IMR-90 (cell line): Measurements from ENCODE around the gene KRT5. TPM values are rescaled to one million over a fixed set of nuclear protein-coding genes. Genes with fewer than 3 reads are reported as not detected.

Source experiments
- ATAC-seq: fragments of 200-7000 bp; cut with Tn5 transposase; 2 replicates; pipeline ENCODE4 v1.9.1; 2020; ENCODE audit warnings: low read depth, mild to moderate bottlenecking, moderate library complexity
- BruUV-seq: library from RNA; stranded (reverse); fragments of 400-500 nt; replicated peaks from 2 replicates; lab custom pipeline; 2021; lab: Mats Ljungman, UMichigan
- CTCF ChIA-PET: fragments of 300-600 bp; formaldehyde crosslinking; extraction: SDS; loops from one replicate; lab custom pipeline; 2021; ENCODE audit warnings: antibody characterized with exemption; lab: Yijun Ruan, JAX
- POLR2A ChIA-PET: fragments of 300-600 bp; sonication (Branson Sonifier 250); formaldehyde crosslinking; loops from one replicate; lab custom pipeline; 2022; ENCODE audit warnings: antibody characterized with exemption; ENCODE audit not compliant: unreplicated experiment; lab: Charles Lee
- DNase-seq: peaks from one replicate; pipeline ENCODE4 v3.0.0; 2013
- H2AFZ ChIP-seq: replicated peaks from 2 replicates; pipeline ENCODE3; 2013; ENCODE audit warnings: low read length, mild to moderate bottlenecking; ENCODE audit not compliant: poor library complexity
- H2AK5ac ChIP-seq: 2 replicates; pipeline ENCODE4 v1.6.1; 2013; ENCODE audit warnings: low read depth, low read length, inconsistent platforms
- H2AK9ac ChIP-seq: replicated peaks from 2 replicates; pipeline ENCODE3; 2013; ENCODE audit warnings: mild to moderate bottlenecking, low read depth, low read length, moderate library complexity; ENCODE audit not compliant: poor library complexity
- H2BK120ac ChIP-seq: 2 replicates; pipeline ENCODE4 v1.6.1; 2013; ENCODE audit warnings: low read depth, low read length, inconsistent platforms
- H2BK15ac ChIP-seq: 3 replicates; pipeline ENCODE4 v1.6.1; 2013; ENCODE audit warnings: low read depth, low read length, inconsistent platforms
- H2BK20ac ChIP-seq: 2 replicates; pipeline ENCODE4 v1.6.1; 2013; ENCODE audit warnings: low read depth, mild to moderate bottlenecking, inconsistent platforms, low read length, moderate library complexity
- H2BK5ac ChIP-seq: 2 replicates; pipeline ENCODE4 v1.6.1; 2013; ENCODE audit warnings: mild to moderate bottlenecking, low read depth, low read length, inconsistent platforms; ENCODE audit not compliant: poor library complexity, severe bottlenecking
- H3K14ac ChIP-seq: replicated peaks from 2 replicates; pipeline ENCODE4 v1.6.1; 2013; ENCODE audit warnings: low read depth, low read length, inconsistent platforms
- H3K18ac ChIP-seq: 2 replicates; pipeline ENCODE4 v1.6.1; 2013; ENCODE audit warnings: low read depth, low read length, control low read depth
- H3K23ac ChIP-seq: 2 replicates; pipeline ENCODE4 v1.6.1; 2013; ENCODE audit warnings: low read depth, low read length, inconsistent platforms
- H3K27ac ChIP-seq: 2 replicates; pipeline ENCODE4 v1.5.1; 2013; ENCODE audit warnings: mild to moderate bottlenecking, control low read depth, low read length; ENCODE audit not compliant: insufficient read depth
- H3K27me3 ChIP-seq: 2 replicates; pipeline ENCODE4 v1.6.1; 2013; ENCODE audit warnings: low read length; ENCODE audit not compliant: control insufficient read depth, insufficient read depth
- H3K36me3 ChIP-seq: 2 replicates; pipeline ENCODE4 v1.6.1; 2013; ENCODE audit warnings: low read length, mixed read lengths; ENCODE audit not compliant: control insufficient read depth, insufficient read depth
- H3K4ac ChIP-seq: 2 replicates; pipeline ENCODE4 v1.6.1; 2013; ENCODE audit warnings: low read depth, low read length, inconsistent platforms
- H3K4me1 ChIP-seq: 2 replicates; pipeline ENCODE4 v1.6.1; 2013; ENCODE audit warnings: low read length, mixed read lengths; ENCODE audit not compliant: control insufficient read depth, insufficient read depth
- H3K4me2 ChIP-seq: 2 replicates; pipeline ENCODE4 v1.6.1; 2013; ENCODE audit warnings: low read depth, mild to moderate bottlenecking, control low read depth, low read length, moderate library complexity
- H3K4me3 ChIP-seq: 2 replicates; pipeline ENCODE4 v1.5.1; 2013; ENCODE audit warnings: low read depth, mild to moderate bottlenecking, control low read depth, low read length, moderate library complexity; ENCODE audit not compliant: insufficient read depth
- H3K56ac ChIP-seq: 2 replicates; pipeline ENCODE4 v1.6.1; 2013; ENCODE audit warnings: low read length, inconsistent platforms; ENCODE audit not compliant: insufficient read depth; ENCODE audit errors: extremely low read depth
- H3K79me1 ChIP-seq, 2 experiments: 2 replicates each; pipeline ENCODE4 v1.6.1; 2013; ENCODE audit warnings: low read length in 2 of 2, inconsistent platforms in 1 of 2, low read depth in 1 of 2
- H3K9ac ChIP-seq: 2 replicates; pipeline ENCODE4 v1.6.1; 2013; ENCODE audit warnings: low read depth, low read length, control low read depth
- H3K9me1 ChIP-seq: 2 replicates; pipeline ENCODE4 v1.6.1; 2013; ENCODE audit warnings: low read length, inconsistent platforms; ENCODE audit not compliant: insufficient read depth
- H3K9me3 ChIP-seq: 2 replicates; pipeline ENCODE4 v1.6.1; 2013; ENCODE audit warnings: low read length; ENCODE audit not compliant: control insufficient read depth, insufficient read depth
- H4K20me1 ChIP-seq: 2 replicates; pipeline ENCODE4 v1.6.1; 2013; ENCODE audit warnings: low read length, inconsistent platforms; ENCODE audit not compliant: insufficient read depth
- H4K5ac ChIP-seq: 2 replicates; pipeline ENCODE4 v1.6.1; 2013; ENCODE audit warnings: mild to moderate bottlenecking, low read depth, low read length, control low read depth
- H4K8ac ChIP-seq, 2 experiments: 2 replicates each; pipeline ENCODE4 v1.6.1; 2013; ENCODE audit warnings: low read depth in 2 of 2, low read length in 2 of 2, control low read depth in 1 of 2, inconsistent platforms in 1 of 2
- H4K91ac ChIP-seq: 2 replicates; pipeline ENCODE4 v1.6.1; 2013; ENCODE audit warnings: low read depth, low read length, inconsistent platforms; ENCODE audit not compliant: insufficient read depth
- BHLHE40 ChIP-seq: fragments of 150-350 bp; IDR thresholded peaks from 2 replicates; pipeline ENCODE4 v1.6.1; 2016; ENCODE audit warnings: mild to moderate bottlenecking, low read depth, low read length
- CEBPB ChIP-seq: IDR thresholded peaks from 2 replicates; pipeline ENCODE4 v1.6.1; 2012; ENCODE audit warnings: low read depth, low read length, improper control_type of control experiment
- CHD1 ChIP-seq: IDR thresholded peaks from 2 replicates; pipeline ENCODE4 v1.6.1; 2012; ENCODE audit warnings: low read depth, low read length, improper control_type of control experiment
- ELK1 ChIP-seq: fragments of 150-350 bp; IDR thresholded peaks from 2 replicates; pipeline ENCODE4 v1.6.1; 2016; ENCODE audit warnings: low read depth, mild to moderate bottlenecking, low read length, moderate library complexity, borderline replicate concordance
- FOS ChIP-seq: fragments of 150-350 bp; IDR thresholded peaks from 2 replicates; pipeline ENCODE4 v1.6.1; 2016; ENCODE audit warnings: low read depth, low read length
- MAFK ChIP-seq: IDR thresholded peaks from 2 replicates; pipeline ENCODE4 v1.6.1; 2012; ENCODE audit warnings: low read depth, low read length, improper control_type of control experiment
- MAZ ChIP-seq: IDR thresholded peaks from 2 replicates; pipeline ENCODE4 v1.6.1; 2012; ENCODE audit warnings: low read depth, mild to moderate bottlenecking, low read length, improper control_type of control experiment, moderate library complexity, borderline replicate concordance
- MXI1 ChIP-seq: IDR thresholded peaks from 2 replicates; pipeline ENCODE4 v1.6.1; 2012; ENCODE audit warnings: low read depth, mild to moderate bottlenecking, low read length, moderate library complexity, borderline replicate concordance
- NFE2L2 ChIP-seq: fragments of 150-350 bp; IDR thresholded peaks from 2 replicates; pipeline ENCODE4 v1.6.1; 2016; ENCODE audit warnings: low read depth, mild to moderate bottlenecking, low read length
- POLR2A ChIP-seq: IDR thresholded peaks from 2 replicates; pipeline ENCODE4 v1.6.1; 2012; ENCODE audit warnings: mild to moderate bottlenecking, low read depth, low read length
- RCOR1 ChIP-seq: IDR thresholded peaks from 2 replicates; pipeline ENCODE4 v1.6.1; 2012; ENCODE audit warnings: mild to moderate bottlenecking, low read length, improper control_type of control experiment; ENCODE audit not compliant: insufficient replicate concordance
- RFX5 ChIP-seq: IDR thresholded peaks from 2 replicates; pipeline ENCODE4 v1.8.0; 2012; ENCODE audit warnings: low read depth, mild to moderate bottlenecking, low read length, moderate library complexity
- SMC3 ChIP-seq: fragments of 150-350 bp; IDR thresholded peaks from 2 replicates; pipeline ENCODE4 v1.6.1; 2016; ENCODE audit warnings: low read depth, mild to moderate bottlenecking, antibody characterized with exemption, low read length, moderate library complexity
- USF2 ChIP-seq: fragments of 150-350 bp; IDR thresholded peaks from 2 replicates; pipeline ENCODE4 v1.6.1; 2017; ENCODE audit warnings: mild to moderate bottlenecking, antibody characterized with exemption, low read length, low read depth
- WGBS, 2 experiments: methylation state at CpG; one replicate each; pipeline versions ENCODE4 v1.1.5 to v1.1.7; 2013; ENCODE audit warnings: missing lambda C conversion rate in 2 of 2; ENCODE audit not compliant: insufficient read length in 1 of 2; ENCODE audit errors: extremely low coverage in 2 of 2; 5-methylcytosine and 5-hydroxymethylcytosine counted together
- dilution Hi-C: fragments of 300-500 bp; cut with HindIII; formaldehyde crosslinking; loops from one replicate; pipeline ENCODE4 v1.14.3; 2018; ENCODE audit warnings: low sequenced_read_pairs; ENCODE audit not compliant: unreplicated experiment
- in situ Hi-C: fragments of 300-500 bp; cut with MboI; formaldehyde crosslinking; loops from 3 replicates; pipeline ENCODE4 v1.14.3; 2019; ENCODE audit warnings: low sequenced_read_pairs, inconsistent platforms, mixed read lengths
- intact Hi-C: fragments of 100-400 bp; cut with micrococcal nuclease; formaldehyde crosslinking; loops from 2 replicates; pipeline ENCODE4 v1.10.0; 2022
- polyA plus RNA-seq, 3 experiments: library from polyadenylated mRNA; depleted of rRNA; stranded (reverse); fragments of >200 nt; gene quantifications; 2 replicates each; pipeline ENCODE4 v1.2.3, GENCODE V29; 2012; ENCODE audit warnings: low replicate concordance in 1 of 3
- total RNA-seq: library from RNA; depleted of rRNA; stranded (reverse); fragments of >200 nt; gene quantifications from 2 replicates; pipeline ENCODE4 v1.2.3, GENCODE V29; 2012
- TF ChIP-seq, protein P1 (sequence below): conservative IDR thresholded peaks from 2 replicates; pipeline ENCODE4 v1.5.1; 2012; ENCODE audit warnings: mild to moderate bottlenecking, low read depth, low read length, improper control_type of control experiment

KRT5 gene
- total and polyA plus RNA-seq, 2 of the 4 experiments (the other 2 are of a cell fraction): not detected

- Histone ChIP-seq H2BK120ac (no peak overlapping the region), H3K4me2 (no peak overlapping the region), H4K91ac (no peak overlapping the region), H2AFZ (no peak overlapping the region), H3K79me1 (no peaks in the 10 kb centered on the region), H3K56ac (no peak overlapping the region), H3K27me3 (peaks cover 5% of the 10 kb centered on the region), H2BK5ac (no peak overlapping the region), H3K4me1 (no peaks in the 10 kb centered on the region), H3K14ac (no peak overlapping the region), H3K9ac (no peak overlapping the region), H3K4ac (no peak overlapping the region), H4K20me1 (no peaks in the 10 kb centered on the region), H3K36me3 (no peaks in the 10 kb centered on the region), H2AK5ac (no peak overlapping the region), H3K4me3 (no peak overlapping the region), H2AK9ac (no peak overlapping the region), H2BK15ac (no peak overlapping the region), H3K9me1 (no peaks in the 10 kb centered on the region), H3K9me3 (no peaks in the 10 kb centered on the region), H3K23ac (no peak overlapping the region), H3K27ac (no peak overlapping the region), H2BK20ac (no peak overlapping the region), H4K8ac (no peak overlapping the region), H3K18ac (no peak overlapping the region), H4K5ac (no peak overlapping the region)
- no TSS peak for BruUV-seq
- dilution Hi-C loops: no loop called here
- intact Hi-C loops: no loop called here
- ChIA-PET CTCF (no interaction called here), POLR2A (no interaction called here)
- TF ChIP-seq RCOR1: no peak
- no peak for TF ChIP-seq MAZ
- TF ChIP-seq, protein P1, sequence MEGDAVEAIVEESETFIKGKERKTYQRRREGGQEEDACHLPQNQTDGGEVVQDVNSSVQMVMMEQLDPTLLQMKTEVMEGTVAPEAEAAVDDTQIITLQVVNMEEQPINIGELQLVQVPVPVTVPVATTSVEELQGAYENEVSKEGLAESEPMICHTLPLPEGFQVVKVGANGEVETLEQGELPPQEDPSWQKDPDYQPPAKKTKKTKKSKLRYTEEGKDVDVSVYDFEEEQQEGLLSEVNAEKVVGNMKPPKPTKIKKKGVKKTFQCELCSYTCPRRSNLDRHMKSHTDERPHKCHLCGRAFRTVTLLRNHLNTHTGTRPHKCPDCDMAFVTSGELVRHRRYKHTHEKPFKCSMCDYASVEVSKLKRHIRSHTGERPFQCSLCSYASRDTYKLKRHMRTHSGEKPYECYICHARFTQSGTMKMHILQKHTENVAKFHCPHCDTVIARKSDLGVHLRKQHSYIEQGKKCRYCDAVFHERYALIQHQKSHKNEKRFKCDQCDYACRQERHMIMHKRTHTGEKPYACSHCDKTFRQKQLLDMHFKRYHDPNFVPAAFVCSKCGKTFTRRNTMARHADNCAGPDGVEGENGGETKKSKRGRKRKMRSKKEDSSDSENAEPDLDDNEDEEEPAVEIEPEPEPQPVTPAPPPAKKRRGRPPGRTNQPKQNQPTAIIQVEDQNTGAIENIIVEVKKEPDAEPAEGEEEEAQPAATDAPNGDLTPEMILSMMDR: no peak
- no peak for TF ChIP-seq CHD1
- TF ChIP-seq SMC3: no peak
- no peak for TF ChIP-seq RFX5
- TF ChIP-seq NFE2L2: no peak
- no peak for TF ChIP-seq BHLHE40
- TF ChIP-seq CEBPB: no peak
- TF ChIP-seq MAFK: no peak
- no peak for TF ChIP-seq USF2
- TF ChIP-seq ELK1: no peak
- no peak for TF ChIP-seq POLR2A
- TF ChIP-seq FOS: no peak
- TF ChIP-seq MXI1: no peak
- ATAC-seq (no peak), DNase-seq (no peak)
- in situ Hi-C loops: no loop called here
- WGBS, 2 experiments: 60% methylated on average over 3 of the region's 3 CpGs; no CpG with 5 or more reads in 1 of the 2 experiments
These were observed 16.9 kb upstream of the KRT5 start for GRCh38 chr12:52537101-52537500.
